Medulla oblongata (tissue), 1 donor: ENCODE measurements around the gene KCNMA1.

Source experiments
- DNase-seq: peaks from one replicate; pipeline ENCODE4 v3.0.0-alpha.2; 2015; ENCODE audit errors: extremely low spot score

Gene KCNMA1

DNA sequence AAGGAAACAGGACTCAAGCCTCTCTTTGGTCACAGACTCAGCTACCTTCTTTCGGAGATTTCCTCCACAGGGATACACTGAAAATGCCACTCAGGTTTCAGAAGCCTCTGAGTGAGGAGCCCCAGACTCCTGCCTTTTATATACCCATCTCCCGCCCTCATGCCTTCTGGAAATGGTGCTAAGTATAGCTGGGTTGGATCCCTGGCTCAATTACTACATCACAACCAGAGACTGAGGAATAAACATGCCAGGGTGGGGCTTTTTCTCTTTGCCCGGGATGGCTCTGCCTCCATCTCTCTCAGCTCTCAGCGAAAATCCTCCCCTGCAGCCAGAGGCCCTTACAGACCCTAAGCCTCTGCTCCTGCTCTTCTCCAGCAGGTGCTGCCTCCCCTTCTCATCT is 299.5 kb downstream of the KCNMA1 start:
- no peak for DNase-seq

- DNase-seq = no peak
These were observed 303.1 kb downstream of the KCNMA1 start for GRCh38 chr10:77334501-77334900.

DNA sequence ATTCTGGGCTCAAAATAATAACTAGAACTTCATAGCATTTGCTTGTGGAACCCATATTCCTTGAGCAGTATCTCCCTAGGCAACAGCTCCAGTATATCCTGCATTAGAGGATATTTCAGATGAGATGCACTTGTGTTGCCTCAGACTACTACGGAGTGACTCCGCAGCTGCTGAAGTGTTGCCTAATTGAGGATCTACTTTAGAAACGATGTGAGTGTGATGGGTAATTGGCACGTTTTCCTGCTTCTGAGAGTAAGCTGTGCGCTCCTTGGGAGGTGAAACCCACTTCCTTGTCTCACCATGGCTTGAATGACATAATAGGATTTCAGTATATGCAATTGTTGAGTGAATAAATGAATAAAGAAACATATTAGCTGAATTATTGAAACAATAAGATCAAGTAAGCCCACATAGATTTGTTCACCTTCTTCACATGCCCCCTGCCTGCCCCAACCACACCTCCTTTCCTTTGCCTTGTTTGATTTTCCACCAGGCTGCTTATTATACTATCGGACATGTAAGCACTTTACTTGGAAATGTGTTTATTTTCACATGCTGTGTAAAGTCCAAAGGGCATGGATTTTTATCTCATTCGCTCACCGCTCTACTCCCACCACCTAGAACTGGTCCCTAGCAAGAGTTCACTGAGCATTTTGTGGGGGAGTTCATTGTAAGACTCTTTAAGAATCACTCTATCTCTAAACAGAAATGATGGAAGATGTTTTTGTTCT is 303.8 kb downstream of the KCNMA1 start:
- DNase-seq = no peak

DNA sequence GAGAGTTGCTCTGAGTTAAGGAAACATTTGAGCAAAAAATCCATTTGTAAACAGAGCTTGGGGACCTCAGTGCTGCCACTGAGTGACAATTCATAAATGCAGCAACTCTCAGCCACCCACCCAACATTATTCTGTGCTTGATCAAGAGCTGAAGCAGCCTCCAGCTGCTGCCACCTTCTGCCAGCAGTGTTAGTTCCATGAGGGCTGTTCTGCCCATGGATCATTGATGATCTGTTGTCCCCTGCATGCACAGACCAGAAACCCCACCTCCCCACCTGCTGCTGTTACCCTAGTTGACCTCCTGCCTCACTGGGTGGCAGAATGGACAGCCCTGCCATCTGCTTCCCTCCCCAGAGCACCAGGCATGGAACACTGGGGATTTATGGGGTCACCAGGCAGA is 305.4 kb downstream of the KCNMA1 start:
- no peak for DNase-seq

- no peak for DNase-seq
These were observed 309.3 kb downstream of the KCNMA1 start for GRCh38 chr10:77328272-77328816.

DNA sequence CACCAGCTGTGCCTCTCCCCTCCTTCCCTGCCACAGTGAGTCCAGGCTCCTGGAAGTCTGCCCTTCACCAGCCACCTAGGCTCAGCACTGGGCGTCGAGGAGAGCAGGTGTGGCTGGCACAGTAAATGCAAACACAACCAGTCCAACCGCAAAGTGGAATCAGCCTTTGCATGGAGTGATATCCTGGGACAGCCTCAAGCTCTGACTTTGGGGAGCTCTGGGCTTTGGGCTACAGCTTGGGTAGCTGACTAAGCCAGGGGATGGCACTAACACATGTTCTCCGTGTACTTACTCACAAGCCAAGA is 312.4 kb downstream of the KCNMA1 start:
- no peak for DNase-seq

DNA sequence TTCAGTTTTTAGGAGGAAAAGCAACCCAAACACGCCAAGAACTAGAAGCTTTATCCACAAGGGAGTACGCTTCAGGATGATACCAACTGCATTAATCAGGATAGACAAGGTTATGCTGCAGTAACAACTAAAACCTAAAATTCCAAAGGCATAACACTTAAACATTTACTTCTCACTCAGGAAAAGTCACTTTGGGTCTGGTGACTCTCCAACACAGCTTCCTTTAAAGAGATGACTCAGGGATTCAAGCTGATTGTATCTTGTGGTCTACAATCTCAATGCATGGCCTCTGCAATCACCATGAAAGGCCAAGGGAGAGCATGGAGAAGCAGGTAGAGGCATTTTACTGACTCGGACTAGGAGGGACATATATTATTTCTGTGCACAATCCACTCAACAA is 315.8 kb downstream of the KCNMA1 start:
- no peak for DNase-seq

DNA sequence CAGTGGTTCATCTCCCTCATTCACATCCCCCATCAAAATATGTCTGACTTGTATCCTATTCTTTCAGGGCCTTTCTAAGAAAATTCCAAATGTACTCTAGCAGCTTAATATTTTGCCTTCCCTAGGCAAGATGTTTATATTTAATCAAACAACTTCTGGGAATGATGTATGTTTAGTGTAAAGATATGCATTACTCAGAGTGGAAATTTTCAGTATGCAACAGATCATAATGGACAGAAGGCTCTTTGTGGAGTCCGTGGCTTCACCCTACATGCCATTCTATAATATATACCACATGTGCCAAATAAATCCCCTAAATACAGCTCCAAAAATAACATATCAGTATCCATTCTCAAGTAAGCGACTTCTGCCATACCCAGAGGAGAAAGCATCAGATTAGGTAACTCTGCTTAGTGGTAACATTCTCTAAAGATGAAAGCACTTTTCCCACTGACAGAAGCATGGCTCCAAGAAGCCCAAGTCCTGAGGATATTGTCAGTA is 316.6 kb downstream of the KCNMA1 start:
- DNase-seq = no peak

GRCh38 chr10:77319557-77319956 is 318.1 kb downstream of the KCNMA1 start:
- no peak for DNase-seq

GRCh38 chr10:77318739-77319138 is 318.9 kb downstream of the KCNMA1 start:
- DNase-seq = peak; percentile 44

DNA sequence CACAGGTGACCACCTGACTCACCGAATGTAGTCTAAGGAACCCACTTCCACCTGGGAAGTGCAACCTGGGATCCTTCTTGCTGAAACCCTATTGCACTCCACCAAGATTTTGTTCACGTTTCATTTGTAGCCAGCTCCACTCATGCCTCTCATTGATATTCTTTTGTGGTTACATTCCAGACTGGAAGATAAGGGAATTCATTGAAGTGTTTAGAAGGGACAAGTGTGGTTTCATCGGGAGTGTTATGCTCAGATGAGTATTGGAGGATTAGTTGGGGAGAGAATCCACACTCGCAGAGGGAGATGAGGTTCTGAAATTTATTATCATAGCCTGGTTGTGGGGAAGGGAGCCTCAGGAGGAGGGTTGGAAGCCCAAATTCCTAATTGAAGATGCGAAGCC is 320.4 kb downstream of the KCNMA1 start:
- no peak for DNase-seq

GRCh38 chr10:77315496-77316129 is 322.0 kb downstream of the KCNMA1 start:
- DNase-seq = no peak

- no peak for DNase-seq
These were observed 324.4 kb downstream of the KCNMA1 start for GRCh38 chr10:77313066-77313750.

DNA sequence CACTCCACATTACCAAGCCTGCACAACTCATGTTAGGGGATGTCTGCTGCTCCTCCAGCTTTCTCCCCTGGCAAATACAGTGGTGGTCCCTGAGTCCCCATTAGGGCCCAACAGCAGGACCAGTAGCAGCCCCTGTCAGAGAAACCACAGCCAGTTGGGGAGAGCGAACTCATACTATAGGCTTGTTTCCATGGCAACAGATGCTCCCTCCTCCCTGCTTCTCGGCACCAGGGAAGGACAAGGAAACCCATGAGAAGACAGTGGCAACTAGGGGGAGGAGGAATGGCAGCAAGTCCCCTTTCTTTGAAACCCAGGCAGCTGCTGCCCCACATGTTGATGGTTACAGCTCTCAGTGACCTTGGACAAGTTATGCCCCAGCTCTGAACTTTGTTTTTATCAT is 326.4 kb downstream of the KCNMA1 start:
- DNase-seq = no peak

DNA sequence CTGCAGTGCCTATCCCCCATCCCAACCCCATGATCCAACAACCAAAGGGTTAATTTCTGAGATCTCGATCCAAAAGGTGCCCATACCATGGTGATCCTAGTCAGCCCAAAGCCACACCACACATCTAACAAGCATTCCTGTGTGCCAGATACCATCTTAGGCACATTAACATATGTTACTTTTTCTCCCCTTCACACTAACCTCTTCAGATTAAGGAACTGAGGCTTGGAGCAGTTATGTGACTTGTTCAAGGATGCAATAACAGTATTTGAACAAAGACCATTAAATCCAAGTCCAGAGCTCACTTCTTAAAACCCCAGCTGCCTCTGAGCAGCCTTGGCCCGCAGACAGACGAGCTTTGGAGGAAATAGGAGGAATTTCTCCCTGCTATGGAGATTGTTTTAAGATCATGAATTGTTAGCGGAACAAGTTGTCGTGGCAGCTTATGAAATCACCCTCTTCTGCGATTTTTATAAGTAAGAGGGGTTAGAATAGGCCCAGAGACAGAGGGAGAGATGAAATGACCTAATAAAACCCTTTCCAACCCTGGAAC is 327.2 kb downstream of the KCNMA1 start:
- DNase-seq = no peak

DNA sequence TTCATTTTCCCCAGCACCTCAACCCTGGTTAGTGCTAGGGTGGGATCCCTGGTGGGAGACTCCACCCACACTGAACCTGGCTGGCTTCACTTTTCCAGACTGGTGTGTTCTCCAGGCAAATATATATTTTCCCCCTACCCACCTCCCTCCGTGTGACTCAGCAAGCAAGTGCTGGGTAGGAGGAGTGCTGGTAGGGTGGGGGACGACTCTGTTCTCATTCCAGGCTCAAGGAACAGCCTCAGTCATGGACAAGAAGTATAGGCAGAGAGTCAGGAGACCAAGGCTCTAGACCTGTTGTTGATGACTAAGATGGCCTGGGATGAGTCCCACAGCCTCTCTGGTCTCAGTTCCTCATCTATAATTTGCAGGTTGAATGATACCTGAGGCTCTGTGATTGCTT is 328.1 kb downstream of the KCNMA1 start:
- DNase-seq = no peak

DNA sequence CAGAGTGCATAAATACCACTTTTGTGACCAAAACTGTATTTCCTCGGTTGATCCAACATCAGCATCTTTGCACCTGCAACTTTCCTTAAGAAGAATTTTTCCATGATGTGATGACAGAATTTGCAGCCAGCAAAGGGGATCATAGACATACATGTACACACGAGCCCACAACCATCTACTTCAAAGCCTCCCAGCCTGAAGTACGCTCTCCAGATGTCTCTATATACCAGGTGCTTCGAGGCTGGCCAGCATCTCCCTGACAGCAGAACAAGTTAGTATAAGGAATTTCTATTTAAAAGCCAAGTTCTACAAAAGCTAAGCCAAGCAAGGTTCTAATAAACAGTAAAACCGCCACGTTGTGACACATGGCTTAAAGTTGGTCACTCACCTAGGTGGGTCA is 328.5 kb downstream of the KCNMA1 start:
- DNase-seq = no peak

DNA sequence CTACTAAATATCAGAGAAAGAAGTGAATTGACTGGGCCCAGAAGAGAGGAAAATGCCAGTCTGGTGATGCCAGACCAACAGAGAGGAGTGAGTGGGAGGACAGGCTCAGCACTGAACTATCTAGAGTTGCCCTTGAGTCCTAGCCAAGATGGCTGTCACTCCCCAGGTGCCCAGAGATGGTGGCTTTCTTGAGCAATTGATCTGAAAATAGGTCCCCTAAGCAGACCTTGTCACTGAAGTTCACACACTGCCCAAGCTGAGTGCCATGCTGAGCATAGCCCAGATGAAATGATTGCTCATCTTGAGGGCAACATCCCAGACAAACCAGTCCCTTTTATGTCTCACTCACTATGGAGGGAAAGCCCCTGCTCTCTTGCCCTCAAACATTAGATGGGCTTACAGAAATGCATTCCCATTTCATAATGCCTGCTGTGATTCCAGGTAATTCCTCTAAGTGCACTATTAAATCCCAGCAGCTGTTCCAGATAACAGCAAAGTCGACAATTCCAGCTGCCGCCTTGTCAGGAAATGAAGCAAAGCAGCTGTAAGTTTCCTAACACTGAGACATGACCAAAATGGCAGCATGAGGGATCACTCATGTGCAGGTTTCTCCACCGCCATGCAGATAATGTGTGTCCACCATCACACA is 329.4 kb downstream of the KCNMA1 start:
- no peak for DNase-seq

DNA sequence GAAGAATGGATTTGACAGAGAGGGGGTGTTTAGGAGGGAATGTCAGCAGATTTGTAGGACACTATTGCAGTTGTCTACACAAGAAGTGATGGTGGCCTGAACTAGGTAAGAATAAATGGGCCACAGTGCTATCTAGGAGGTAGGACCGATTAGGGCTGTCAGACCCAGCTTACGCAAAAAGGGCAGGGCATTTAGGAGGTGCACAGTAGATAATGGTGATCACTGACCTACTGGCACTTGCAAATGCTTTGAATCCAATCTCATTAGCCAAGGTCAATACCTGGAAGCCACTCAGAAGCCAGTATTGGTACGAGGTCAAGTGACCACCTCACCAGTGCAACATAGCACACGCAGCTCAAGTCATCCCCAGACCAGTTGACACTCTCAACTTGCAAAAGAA is 330.9 kb downstream of the KCNMA1 start:
- DNase-seq = no peak

GRCh38 chr10:77305650-77306632 is 331.7 kb downstream of the KCNMA1 start:
- DNase-seq = no peak

DNA sequence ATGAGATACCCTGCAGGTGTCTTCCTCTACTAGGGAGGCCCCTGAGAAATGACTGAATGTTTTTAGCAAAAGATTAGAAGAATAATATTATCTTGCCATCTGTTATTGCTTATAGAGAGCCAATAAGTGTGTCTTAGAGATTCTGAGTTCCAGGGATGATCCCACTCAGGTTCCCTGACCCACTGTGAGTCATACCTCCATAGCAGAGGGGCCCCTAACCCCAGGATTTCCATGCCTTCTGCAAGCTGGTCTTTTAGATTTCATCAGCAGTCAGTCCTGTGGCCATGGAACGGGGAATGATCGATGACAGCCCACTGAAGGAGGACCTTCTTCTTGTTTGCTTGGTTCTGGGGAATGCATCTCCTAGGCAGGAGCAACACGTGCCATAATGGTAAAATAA is 333.4 kb downstream of the KCNMA1 start:
- no peak for DNase-seq
